SJSA1 (cell line): ENCODE data around the gene CNPY1. TPM values are rescaled to one million over a fixed set of nuclear protein-coding genes. Genes with fewer than 3 reads are reported as not detected.

ENCODE experiments used
- DNase-seq, 2 experiments: peaks; one replicate each; pipeline ENCODE4 v3.0.0-alpha.2; 2015 to 2020; ENCODE audit warnings: low spot score in 2 of 2, low read depth in 1 of 2
- H3K27ac ChIP-seq: fragments of 250-450 bp; sonication (Bioruptor Pico); 2 replicates; pipeline ENCODE4 v1.5.1; 2020; ENCODE audit warnings: mild to moderate bottlenecking, moderate library complexity
- H3K27me3 ChIP-seq: fragments of 250-450 bp; sonication (Bioruptor Pico); replicated peaks from 2 replicates; pipeline ENCODE4 v1.5.1; 2020; ENCODE audit warnings: mild to moderate bottlenecking, moderate library complexity
- H3K36me3 ChIP-seq: fragments of 250-450 bp; sonication (Bioruptor Pico); 2 replicates; pipeline ENCODE4 v1.5.1; 2020; ENCODE audit warnings: mild to moderate bottlenecking
- H3K4me1 ChIP-seq: fragments of 250-450 bp; sonication (Bioruptor Pico); replicated peaks from 2 replicates; pipeline ENCODE4 v1.6.1; 2021; ENCODE audit warnings: mild to moderate bottlenecking
- H3K4me3 ChIP-seq: fragments of 250-450 bp; sonication (Bioruptor Pico); 2 replicates; pipeline ENCODE4 v1.5.1; 2020; ENCODE audit warnings: mild to moderate bottlenecking
- H3K9me3 ChIP-seq: fragments of 250-450 bp; sonication (Bioruptor Pico); replicated peaks from 2 replicates; pipeline ENCODE4 v1.5.1; 2020; ENCODE audit warnings: mild to moderate bottlenecking
- total RNA-seq: library from RNA; depleted of rRNA; stranded (reverse); fragments of >200 nt; shearing (Covaris generic); gene quantifications from 2 replicates; pipeline ENCODE4 v1.2.3, GENCODE V29; 2014

Gene CNPY1
- total RNA-seq, 1 experiment from 2014 or later: not detected

GRCh38 chr7:155496267-155497005 lies 49.9 kb downstream of the CNPY1 start:
- DNase-seq: no peak
- Histone ChIP-seq H3K36me3 (no peaks in the 10 kb centered on the region), H3K4me3 (no peak overlapping the region)

DNA sequence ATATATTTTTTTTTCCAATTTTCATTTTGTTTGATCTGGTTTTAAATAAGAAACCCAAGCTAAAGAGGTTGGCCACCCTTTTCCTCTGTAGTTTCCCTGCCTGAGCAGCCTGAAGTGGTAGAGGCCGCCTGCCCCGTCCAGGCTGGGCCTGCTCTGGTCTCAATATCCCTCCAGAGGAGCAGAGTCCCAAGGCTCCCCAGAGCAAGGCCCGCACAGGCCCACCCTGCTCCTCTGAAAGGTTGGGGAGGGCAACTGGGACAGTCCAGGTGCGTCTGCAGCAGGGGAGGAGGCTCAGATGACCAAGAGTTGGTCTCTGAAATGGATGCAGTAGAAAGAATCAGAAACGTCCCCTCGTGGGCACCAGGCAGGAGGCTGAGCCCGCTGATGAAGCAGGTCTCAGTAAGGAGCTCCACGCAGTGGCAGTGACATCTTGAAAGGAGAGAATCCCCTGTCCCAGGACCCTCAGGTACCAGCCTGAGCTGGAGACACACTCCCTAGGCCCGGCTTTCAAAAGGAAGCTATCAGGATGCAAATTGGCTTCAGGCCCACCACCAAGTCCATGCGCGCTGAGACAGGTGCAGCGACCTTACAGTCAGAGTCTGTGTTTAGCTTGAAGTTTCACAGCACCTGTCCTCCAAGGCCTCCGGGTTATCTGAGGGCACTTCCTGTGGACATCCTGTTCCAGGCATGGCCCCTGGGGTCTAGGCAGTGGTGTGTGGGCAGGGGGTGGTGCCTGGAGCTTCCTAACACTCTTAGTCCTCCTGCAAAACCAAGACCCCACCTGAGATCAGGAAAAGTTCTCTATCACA lies 50.7 kb downstream of the CNPY1 start:
- no peak for DNase-seq
- H3K4me3 ChIP-seq: no peak overlapping the region
- H3K4me1 ChIP-seq: no peaks in the 10 kb centered on the region
- peaks cover 88% of the 10 kb centered on the region for H3K27me3 ChIP-seq
- H3K36me3 ChIP-seq: no peaks in the 10 kb centered on the region
- no peak overlapping the region for H3K27ac ChIP-seq
- H3K9me3 ChIP-seq: no peaks in the 10 kb centered on the region

More at GRCh38 chr7:155496267-155497005, 49.9 kb downstream of the CNPY1 start:
- Histone ChIP-seq H3K27me3 (peaks cover 90% of the 10 kb centered on the region), H3K4me1 (no peaks in the 10 kb centered on the region), H3K9me3 (no peaks in the 10 kb centered on the region; the same call in 1 of the 2 replicates), H3K27ac (no peak overlapping the region)

DNA sequence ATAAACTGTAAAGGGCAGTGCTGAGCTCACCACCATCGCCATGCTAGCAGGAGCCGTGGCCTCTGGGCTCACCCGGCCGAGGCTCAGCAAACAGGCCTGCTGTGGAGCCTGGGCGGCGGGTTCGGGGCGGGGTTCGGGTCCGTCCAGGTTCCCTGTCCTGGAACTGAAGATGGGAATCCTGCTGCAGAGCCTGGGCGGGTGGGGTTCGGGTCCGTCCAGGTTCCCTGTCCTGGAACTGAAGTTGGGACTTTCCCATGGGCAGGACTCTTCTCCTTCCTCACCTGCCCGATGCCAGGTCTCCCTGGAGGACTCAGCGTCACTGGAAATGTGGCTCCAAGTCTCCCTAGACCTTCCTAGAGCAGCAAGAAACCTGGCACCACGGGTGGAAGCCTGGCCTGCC lies 51.8 kb downstream of the CNPY1 start:
- no peak overlapping the region for H3K4me3 ChIP-seq
- H3K36me3 ChIP-seq: no peaks in the 10 kb centered on the region
- H3K27me3 ChIP-seq: peaks cover 87% of the 10 kb centered on the region
- H3K27ac ChIP-seq: no peak overlapping the region
- DNase-seq: no peak
- H3K9me3 ChIP-seq: no peaks in the 10 kb centered on the region
- no peaks in the 10 kb centered on the region for H3K4me1 ChIP-seq

GRCh38 chr7:155493744-155494538 lies 52.4 kb downstream of the CNPY1 start:
- H3K27me3 ChIP-seq: peaks cover 81% of the 10 kb centered on the region
- H3K36me3 ChIP-seq: no peaks in the 10 kb centered on the region
- no peak for DNase-seq
- no peak overlapping the region for H3K4me3 ChIP-seq
- H3K9me3 ChIP-seq: no peaks in the 10 kb centered on the region
- H3K27ac ChIP-seq: no peak overlapping the region
- H3K4me1 ChIP-seq: no peaks in the 10 kb centered on the region

GRCh38 chr7:155491812-155492211 lies 54.5 kb downstream of the CNPY1 start:
- Histone ChIP-seq H3K27ac (no peak overlapping the region), H3K9me3 (no peaks in the 10 kb centered on the region), H3K27me3 (peaks cover 62% of the 10 kb centered on the region), H3K4me1 (no peaks in the 10 kb centered on the region), H3K36me3 (no peaks in the 10 kb centered on the region), H3K4me3 (no peak overlapping the region)
- DNase-seq: no peak

- DNase-seq: no peak
- Histone ChIP-seq H3K4me1 (no peaks in the 10 kb centered on the region), H3K4me3 (no peak overlapping the region), H3K27ac (no peak overlapping the region), H3K36me3 (no peaks in the 10 kb centered on the region), H3K9me3 (no peaks in the 10 kb centered on the region), H3K27me3 (peaks cover 57% of the 10 kb centered on the region)
These were observed 55.4 kb downstream of the CNPY1 start for GRCh38 chr7:155490697-155491628.

DNA sequence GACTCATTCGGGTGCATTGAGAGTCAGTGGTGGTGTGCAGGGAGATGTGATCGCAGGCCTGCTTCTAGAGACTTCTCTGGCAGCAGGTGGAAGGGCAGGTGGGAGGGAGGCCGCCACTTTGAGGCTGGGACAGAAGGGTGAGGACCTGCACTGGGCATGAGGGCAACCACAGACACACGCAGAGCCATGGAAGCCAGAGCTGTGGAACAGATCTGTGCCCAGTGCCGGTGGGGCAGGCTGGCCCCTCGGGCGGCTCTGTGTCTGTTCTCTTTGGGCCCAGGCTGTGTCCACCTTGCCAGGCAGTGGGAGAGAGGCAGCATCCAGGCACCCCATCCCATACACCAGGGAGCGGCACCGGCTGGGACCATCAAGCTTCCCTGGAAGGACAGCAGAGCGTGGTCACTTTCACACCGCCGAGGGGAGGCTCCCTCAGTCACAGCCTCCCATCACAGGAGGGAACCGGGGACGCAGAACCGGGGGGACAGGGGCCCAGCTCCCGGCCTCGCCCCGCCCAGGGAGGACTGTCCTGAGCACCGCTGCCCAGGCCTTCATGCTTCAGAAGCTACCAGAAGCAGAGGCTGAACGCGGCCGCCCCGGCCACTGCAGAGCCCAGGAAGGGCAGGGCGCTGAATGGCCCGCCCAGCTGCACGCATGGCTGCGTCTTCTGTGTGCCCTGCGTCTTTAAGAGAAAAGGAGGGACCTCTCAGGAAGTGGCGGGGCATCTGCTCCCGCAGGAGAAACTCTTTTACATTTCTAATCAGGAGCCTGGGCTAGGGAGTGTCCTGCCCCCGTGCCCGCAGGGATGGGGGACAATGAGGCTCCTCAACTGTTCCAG lies 56.3 kb downstream of the CNPY1 start:
- H3K4me3 ChIP-seq: no peak overlapping the region
- DNase-seq: no peak
- no peak overlapping the region for H3K27ac ChIP-seq
- no peaks in the 10 kb centered on the region for H3K9me3 ChIP-seq
- peaks cover 50% of the 10 kb centered on the region for H3K27me3 ChIP-seq
- no peaks in the 10 kb centered on the region for H3K36me3 ChIP-seq
- no peaks in the 10 kb centered on the region for H3K4me1 ChIP-seq

GRCh38 chr7:155489158-155489840 lies 57.1 kb downstream of the CNPY1 start:
- Histone ChIP-seq H3K9me3 (no peaks in the 10 kb centered on the region), H3K36me3 (no peaks in the 10 kb centered on the region), H3K4me3 (no peak overlapping the region), H3K27ac (no peak overlapping the region), H3K4me1 (no peaks in the 10 kb centered on the region), H3K27me3 (peaks cover 51% of the 10 kb centered on the region)
- DNase-seq: no peak

DNA sequence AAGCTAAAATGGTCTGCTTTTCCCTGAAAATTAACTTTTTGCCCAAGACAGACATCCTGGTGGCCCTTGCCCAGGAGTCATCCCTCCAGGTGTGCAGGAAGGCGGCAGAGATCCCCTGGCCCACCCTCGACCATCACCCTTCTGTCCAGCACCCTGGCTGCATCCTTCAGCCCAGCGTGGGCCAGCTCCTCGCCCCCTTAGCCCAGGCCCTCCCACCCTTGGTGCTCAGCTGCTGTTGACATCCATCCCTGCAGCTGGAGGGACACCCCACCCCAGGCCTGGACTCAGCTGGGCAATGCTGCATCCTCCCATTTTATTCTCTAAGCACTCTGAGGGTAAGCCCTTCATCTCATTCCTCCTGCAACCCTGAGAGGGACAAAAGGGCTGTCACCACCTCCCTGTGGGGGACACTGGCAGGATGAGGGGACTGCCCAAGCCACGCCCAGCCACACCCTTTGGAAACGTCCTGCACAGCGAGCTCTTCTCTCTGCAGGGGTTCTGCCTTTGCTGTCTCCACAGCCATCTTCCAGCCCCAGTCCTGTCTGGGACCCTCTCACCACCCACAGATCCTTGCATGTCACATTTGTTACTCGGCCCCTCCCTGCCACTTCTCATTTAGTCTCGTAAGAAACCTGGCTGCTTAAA lies 57.8 kb downstream of the CNPY1 start:
- H3K27ac ChIP-seq: no peak overlapping the region
- no peaks in the 10 kb centered on the region for H3K4me1 ChIP-seq
- H3K9me3 ChIP-seq: no peaks in the 10 kb centered on the region
- peaks cover 49% of the 10 kb centered on the region for H3K27me3 ChIP-seq
- H3K4me3 ChIP-seq: no peak overlapping the region
- no peaks in the 10 kb centered on the region for H3K36me3 ChIP-seq
- no peak for DNase-seq

DNA sequence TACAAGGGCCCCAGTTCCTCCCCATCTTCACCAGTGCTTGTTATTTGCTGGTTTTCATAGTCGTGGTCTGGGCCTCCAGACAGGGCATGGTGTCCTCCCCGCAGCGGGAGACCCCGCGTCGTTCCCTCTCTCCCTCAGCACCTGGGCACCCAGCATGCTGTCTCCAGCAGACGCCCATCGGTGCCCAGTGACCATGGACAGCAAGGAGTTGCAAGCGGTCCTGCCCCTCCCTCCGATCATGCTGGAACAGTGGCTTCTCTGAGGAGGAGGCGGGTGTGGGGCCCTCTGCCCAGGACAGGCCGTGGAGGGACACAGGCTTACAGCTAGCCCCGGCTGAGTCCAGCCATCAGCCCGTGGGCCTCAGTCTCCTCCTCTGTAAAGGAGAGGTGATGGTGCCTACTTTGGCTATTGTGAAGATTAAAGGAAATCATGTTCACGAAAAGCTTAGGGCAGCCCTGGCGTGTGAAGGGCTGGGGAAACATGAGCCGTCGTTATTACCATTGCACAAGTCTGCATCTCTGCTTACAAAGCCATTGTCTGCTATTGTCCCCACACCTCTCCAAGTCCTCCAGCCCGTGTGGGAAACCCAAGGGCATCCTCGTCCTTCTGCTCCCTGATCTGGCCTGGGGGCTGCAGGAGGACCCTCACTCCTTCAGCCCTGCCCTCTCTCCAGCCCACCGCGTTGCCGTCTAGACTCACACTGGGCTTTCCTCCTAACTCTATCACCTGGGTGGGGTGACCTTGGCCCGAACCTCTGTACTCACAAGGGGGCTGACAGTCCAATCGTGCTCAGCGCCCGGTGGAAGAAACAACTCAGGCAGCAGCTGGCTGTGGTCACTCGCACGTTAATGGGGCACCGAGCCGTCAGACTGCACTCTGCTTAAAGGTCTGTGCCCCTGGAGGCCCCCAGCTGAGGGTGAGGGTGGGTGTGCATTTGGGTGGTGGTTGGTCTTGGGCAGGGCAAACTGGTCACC lies 58.6 kb downstream of the CNPY1 start:
- no peak for DNase-seq
- H3K4me1 ChIP-seq: no peaks in the 10 kb centered on the region
- H3K4me3 ChIP-seq: no peak overlapping the region
- no peak overlapping the region for H3K27ac ChIP-seq
- no peaks in the 10 kb centered on the region for H3K36me3 ChIP-seq
- H3K27me3 ChIP-seq: peaks cover 49% of the 10 kb centered on the region
- no peaks in the 10 kb centered on the region for H3K9me3 ChIP-seq
